Measurements from ENCODE around the gene CAMTA2. TPM values are rescaled to one million over a fixed set of nuclear protein-coding genes. Genes with fewer than 3 reads are reported as not detected.

CAMTA2 gene
- total RNA-seq, 1 donor from 2014 or later, result 83.5 TPM

DNA sequence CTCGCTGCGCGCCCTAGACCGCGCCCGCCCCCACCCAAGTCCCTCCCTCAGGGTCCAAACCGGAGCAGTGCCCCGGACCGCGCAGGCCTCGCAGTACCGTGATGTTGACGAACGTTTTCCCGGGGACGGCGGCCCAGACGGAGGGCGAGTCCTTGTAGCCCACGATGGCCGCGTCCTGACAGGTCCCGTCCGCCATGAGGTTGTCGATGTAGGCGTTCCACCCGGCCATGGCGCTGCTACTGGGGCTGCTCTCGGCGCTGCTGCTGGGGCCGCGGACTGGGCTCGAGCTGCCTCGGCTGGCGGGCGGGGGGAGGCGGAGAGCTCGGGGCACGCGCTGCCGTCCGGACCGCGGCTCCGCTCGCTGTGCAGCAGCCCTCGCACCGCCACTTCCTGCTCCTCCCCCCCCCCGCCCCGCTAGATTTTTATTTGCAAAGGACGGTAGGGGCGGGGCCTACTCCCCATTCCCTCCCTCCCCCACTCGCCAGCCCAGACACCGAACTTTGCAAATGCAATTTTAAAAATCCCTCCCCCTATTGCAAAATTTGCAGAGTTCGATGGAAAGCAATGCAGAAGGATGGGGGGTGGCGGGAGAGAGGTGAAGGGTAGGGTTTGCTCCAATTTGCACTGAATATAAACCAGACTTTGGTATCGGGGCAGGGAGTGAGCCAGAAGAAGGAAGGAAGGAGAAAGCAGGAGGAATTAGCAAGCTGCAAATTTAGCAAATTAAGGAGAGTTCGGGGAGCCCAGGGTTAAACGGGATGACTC is 39.1 kb downstream of the CAMTA2 start, which contains the start of gene PFN1:
PFN1 (minus strand) TSS at position 365 of the 765 bp plus-strand sequence; CDS start at position 229, 136 bp downstream.
- H3K27ac Mint-ChIP-seq (ENCODE audit: unreplicated experiment), result peak within 1 kb of the TSS; percentile 96
- DNase-seq (ENCODE audit: extremely low spot score, unreplicated experiment), result peak; percentile 93
- H3K27me3 Mint-ChIP-seq (ENCODE audit: unreplicated experiment), result no peaks in the 10 kb centered on the region
- peaks cover 49% of the 10 kb centered on the region for H3K4me1 Mint-ChIP-seq (ENCODE audit: unreplicated experiment)
- H3K4me3 Mint-ChIP-seq (ENCODE audit: unreplicated experiment), result peak within 1 kb of the TSS; percentile 92
- TF ChIP-seq, protein P1, sequence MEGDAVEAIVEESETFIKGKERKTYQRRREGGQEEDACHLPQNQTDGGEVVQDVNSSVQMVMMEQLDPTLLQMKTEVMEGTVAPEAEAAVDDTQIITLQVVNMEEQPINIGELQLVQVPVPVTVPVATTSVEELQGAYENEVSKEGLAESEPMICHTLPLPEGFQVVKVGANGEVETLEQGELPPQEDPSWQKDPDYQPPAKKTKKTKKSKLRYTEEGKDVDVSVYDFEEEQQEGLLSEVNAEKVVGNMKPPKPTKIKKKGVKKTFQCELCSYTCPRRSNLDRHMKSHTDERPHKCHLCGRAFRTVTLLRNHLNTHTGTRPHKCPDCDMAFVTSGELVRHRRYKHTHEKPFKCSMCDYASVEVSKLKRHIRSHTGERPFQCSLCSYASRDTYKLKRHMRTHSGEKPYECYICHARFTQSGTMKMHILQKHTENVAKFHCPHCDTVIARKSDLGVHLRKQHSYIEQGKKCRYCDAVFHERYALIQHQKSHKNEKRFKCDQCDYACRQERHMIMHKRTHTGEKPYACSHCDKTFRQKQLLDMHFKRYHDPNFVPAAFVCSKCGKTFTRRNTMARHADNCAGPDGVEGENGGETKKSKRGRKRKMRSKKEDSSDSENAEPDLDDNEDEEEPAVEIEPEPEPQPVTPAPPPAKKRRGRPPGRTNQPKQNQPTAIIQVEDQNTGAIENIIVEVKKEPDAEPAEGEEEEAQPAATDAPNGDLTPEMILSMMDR (IDR thresholded peaks at IDR 0.05), result no peak
- H3K9me3 Mint-ChIP-seq (ENCODE audit: unreplicated experiment), result no peaks in the 10 kb centered on the region
- H3K36me3 Mint-ChIP-seq (ENCODE audit: unreplicated experiment), result peaks cover 12% of the 10 kb centered on the region

DNA sequence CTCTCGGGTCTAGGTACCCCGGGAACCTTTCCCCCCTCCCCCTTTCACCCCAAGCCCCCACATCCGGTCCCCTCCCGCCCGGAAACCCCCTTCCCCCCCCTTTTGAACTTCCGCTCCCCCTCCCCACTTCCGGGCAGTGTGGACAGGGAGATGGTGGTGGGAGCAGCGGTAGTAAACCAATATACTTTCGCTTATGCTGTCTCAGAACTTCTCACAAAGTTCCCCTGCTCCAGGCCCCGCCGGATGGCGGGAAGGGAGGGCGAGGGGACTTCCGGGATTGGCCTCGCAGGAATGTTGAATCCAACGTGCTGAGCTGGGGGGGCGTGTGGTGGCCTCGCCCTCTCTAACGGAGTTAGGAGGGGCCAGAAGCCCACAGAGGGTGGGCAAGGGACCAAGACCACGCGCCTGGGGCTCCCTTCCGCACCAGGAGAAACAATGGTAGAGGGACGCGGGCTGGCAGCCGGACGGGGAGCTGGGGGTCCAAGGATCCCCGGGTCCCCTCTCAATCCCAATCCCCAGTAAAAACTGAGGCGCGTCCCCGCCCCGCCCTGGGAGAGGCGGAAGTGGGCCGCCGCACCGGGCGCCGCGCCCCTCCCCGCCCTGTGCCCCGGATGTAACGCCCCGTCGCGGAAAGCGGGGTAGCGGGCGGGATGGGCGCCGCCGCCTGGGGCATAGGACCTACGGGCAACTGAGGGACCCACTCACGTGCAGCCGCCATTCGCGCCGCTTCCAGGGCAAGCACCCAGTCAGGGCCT is 39.9 kb downstream of the CAMTA2 start:
- H3K27me3 Mint-ChIP-seq (ENCODE audit: unreplicated experiment), result no peaks in the 10 kb centered on the region
- H3K27ac Mint-ChIP-seq (ENCODE audit: unreplicated experiment), result peak overlapping the region; percentile 93
- peaks cover 17% of the 10 kb centered on the region for H3K36me3 Mint-ChIP-seq (ENCODE audit: unreplicated experiment)
- H3K9me3 Mint-ChIP-seq (ENCODE audit: unreplicated experiment), result no peaks in the 10 kb centered on the region
- TF ChIP-seq, protein P1 (IDR thresholded peaks at IDR 0.05), result no peak
- H3K4me3 Mint-ChIP-seq (ENCODE audit: unreplicated experiment), result peak overlapping the region; percentile 92
- no peak for DNase-seq (ENCODE audit: extremely low spot score, unreplicated experiment)
- peaks cover 47% of the 10 kb centered on the region for H3K4me1 Mint-ChIP-seq (ENCODE audit: unreplicated experiment)

DNA sequence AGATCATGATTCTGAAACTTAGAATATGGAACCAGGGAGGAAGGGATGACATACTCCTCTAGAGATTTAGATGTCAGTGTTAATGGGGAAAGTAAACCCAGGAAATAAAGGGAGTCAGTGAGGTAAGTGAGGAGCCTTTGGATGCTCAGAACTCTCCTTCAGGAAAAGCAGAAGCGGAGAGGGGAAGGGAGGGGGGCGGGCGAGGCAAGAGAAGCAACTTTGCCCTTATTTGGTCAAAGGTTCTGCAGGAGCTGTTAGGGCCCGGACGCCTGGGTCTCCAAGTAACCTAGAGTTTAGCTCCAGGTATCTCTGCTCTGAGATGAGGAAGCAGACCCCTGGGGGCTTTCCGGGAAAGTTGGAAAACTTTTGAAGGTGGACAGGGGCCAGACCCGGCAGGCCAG is 40.5 kb downstream of the CAMTA2 start:
- Mint-ChIP-seq H3K27ac (ENCODE audit: unreplicated experiment) (peak overlapping the region; percentile 73), H3K27me3 (ENCODE audit: unreplicated experiment) (no peaks in the 10 kb centered on the region), H3K36me3 (ENCODE audit: unreplicated experiment) (peaks cover 17% of the 10 kb centered on the region), H3K9me3 (ENCODE audit: unreplicated experiment) (no peaks in the 10 kb centered on the region), H3K4me3 (ENCODE audit: unreplicated experiment) (peak overlapping the region; percentile 92), H3K4me1 (ENCODE audit: unreplicated experiment) (peaks cover 48% of the 10 kb centered on the region)
- TF ChIP-seq, protein P1 (IDR thresholded peaks at IDR 0.05), result no peak
- DNase-seq (ENCODE audit: extremely low spot score, unreplicated experiment), result no peak

DNA sequence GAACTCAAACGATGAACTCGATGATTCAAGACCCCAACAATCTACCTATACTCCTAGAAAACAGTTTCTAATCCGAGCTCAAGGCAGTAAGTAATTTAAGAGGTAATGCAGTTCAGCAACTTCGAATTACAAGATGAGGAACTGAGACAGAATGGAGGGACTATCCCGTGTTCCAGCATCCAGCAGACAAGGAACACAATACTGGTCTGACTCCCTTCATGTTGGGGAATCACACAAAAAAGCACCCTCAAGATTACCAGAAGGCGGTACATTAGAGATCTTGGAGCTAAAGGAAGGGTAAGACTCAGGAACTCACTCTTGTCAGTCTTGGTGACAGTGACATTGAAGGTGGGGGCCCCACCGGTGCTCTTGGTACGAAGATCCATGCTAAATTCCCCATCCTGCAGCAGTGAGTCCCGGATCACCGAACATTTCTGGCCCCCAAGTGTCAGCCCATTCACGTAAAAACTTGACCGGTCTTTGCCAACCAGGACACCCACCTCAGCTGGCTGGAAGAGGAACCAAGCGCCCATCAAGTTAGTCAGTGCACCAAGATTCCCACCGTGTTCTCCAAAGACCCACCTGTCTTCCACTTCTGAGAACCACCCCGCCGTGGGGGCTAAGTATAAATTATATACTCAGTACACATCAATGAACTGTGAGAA is 41.0 kb downstream of the CAMTA2 start:
- Mint-ChIP-seq H3K36me3 (ENCODE audit: unreplicated experiment) (peaks cover 21% of the 10 kb centered on the region), H3K4me3 (ENCODE audit: unreplicated experiment) (peak overlapping the region; percentile 92), H3K27ac (ENCODE audit: unreplicated experiment) (peak overlapping the region; percentile 73), H3K4me1 (ENCODE audit: unreplicated experiment) (peaks cover 54% of the 10 kb centered on the region), H3K9me3 (ENCODE audit: unreplicated experiment) (no peaks in the 10 kb centered on the region), H3K27me3 (ENCODE audit: unreplicated experiment) (no peaks in the 10 kb centered on the region)
- no peak for DNase-seq (ENCODE audit: extremely low spot score, unreplicated experiment)
- TF ChIP-seq, protein P1 (IDR thresholded peaks at IDR 0.05), result no peak
